GM21717 (cell line): ENCODE measurements around the gene ALDOA.
"Not testable (repeated sequence)": the region's sequence is repeated elsewhere in the genome, so short reads cannot be mapped to it uniquely, and the experiment has no call there.

Source experiments
- ATAC-seq: cut with Tn5 transposase; IDR thresholded peaks from one replicate; pipeline ENCODE4 v1.9.1; 2021; ENCODE audit warnings: mild to moderate bottlenecking, moderate library complexity; ENCODE audit not compliant: unreplicated experiment

Gene ALDOA

GRCh38 chr16:30065102-30065942 is at the start of gene ALDOA:
Gene ALDOA, plus strand, starts transcription at chr16:30065760. Its CDS starts 1,138 bp downstream, at chr16:30066898.
- peak; percentile 63 for ATAC-seq

GRCh38 chr16:30016555-30017276 is 48.8 kb upstream of the ALDOA start:
- ATAC-seq: no peak

DNA sequence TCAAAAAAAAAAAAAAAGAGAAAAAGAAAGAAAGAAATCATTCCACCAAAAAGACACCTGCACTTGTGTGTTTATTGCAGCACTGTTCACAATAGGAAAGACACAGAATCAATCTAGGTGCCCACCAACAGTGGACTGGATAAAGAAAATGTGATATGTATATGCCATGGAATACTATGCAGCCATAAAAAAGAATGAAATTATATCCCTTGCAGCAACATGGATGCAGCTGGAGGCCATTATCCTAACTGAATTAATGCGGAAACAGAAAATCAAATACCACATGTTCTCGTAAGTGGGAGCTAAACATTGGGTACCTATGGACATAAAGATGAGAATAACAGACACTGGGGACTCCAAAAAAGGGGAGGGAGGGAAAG is 48.3 kb upstream of the ALDOA start:
- no peak for ATAC-seq

GRCh38 chr16:30017937-30018336 is 47.6 kb upstream of the ALDOA start:
- not testable (repeated sequence) for ATAC-seq

- ATAC-seq: no peak
These were observed 46.8 kb upstream of the ALDOA start for GRCh38 chr16:30018731-30019158.

DNA sequence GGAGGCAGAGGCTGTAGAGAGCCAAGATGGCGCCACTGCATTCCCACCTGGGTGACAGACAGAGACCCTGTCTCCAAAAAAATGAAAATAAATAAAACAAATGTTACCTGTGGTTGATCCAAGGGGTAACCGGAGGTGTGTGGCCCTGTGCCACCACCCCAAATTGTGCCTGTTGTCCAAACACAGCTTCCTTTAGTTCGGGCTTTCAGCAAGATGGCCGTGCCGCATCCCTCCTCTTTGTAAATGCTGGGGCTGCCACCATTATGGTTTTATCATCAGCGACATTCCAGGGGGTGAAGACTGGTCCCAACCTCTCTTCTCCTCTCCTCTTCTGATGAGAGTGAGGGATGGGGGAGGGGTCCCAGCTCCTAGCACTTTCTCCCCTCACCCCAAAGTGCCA is 42.7 kb upstream of the ALDOA start, which contains the start of gene C16orf92:
C16orf92 (plus strand) TSS at position 312 of the 400 bp plus-strand sequence. CDS start 143 bp downstream, outside the sequence.
- no peak for ATAC-seq

DNA sequence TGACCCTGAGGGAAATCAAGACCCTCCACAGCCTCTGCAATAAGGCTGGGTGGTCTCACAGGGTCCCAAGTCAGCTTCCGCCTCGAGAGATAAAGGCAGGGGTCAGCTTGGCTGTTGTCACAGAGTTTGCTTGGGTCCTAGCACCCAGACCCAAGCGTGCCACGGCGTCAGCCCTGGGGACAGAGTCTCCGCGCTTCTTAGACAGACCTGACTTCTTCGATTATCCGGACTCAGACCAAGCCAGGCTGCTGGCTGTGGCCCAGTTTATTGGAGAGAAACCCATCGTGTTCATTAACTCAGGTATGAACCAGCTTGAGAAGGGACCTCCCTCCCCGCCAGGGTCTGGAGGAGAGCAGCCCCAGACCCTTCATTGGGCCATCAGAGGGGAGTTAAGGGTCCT is 42.0 kb upstream of the ALDOA start:
- no peak for ATAC-seq

- ATAC-seq: no peak
These were observed 41.1 kb upstream of the ALDOA start for GRCh38 chr16:30024451-30024850.

GRCh38 chr16:30025156-30025555 is 40.4 kb upstream of the ALDOA start:
- no peak for ATAC-seq

- no peak for ATAC-seq
These were observed 40.0 kb upstream of the ALDOA start for GRCh38 chr16:30025574-30025973.

DNA sequence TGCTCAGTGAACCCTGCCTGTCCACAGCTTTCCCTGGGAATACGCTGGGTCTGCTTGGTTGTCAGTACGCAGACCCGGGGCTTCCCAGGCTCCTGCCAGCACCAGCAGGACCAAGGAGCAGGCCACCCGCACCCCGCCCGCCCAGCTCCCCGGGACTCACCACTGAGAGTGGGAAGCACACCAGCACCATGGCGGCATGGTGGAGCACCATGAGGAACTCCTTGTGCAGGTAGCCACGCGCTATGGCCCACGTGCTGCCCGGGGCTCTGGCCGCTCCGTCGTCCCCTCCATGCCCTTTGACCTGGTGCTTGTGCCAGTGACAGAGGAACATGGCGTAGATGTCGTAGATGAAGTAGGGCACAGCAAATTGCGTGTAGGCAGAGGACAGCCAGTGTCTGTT is 39.1 kb upstream of the ALDOA start:
- no peak for ATAC-seq

GRCh38 chr16:30027588-30028437 is 37.7 kb upstream of the ALDOA start:
- ATAC-seq: no peak

GRCh38 chr16:30028438-30029076 is 37.0 kb upstream of the ALDOA start:
- no peak for ATAC-seq

- ATAC-seq: no peak
These were observed 35.4 kb upstream of the ALDOA start for GRCh38 chr16:30030011-30030685.

GRCh38 chr16:30030841-30031413 is 34.6 kb upstream of the ALDOA start, which contains the start of gene TLCD3B:
Gene TLCD3B, minus strand, starts transcription at chr16:30031271. Its CDS starts 744 bp downstream, at chr16:30030527.
- ATAC-seq: no peak

- no peak for ATAC-seq
These were observed 34.1 kb upstream of the ALDOA start for GRCh38 chr16:30031477-30031918.

DNA sequence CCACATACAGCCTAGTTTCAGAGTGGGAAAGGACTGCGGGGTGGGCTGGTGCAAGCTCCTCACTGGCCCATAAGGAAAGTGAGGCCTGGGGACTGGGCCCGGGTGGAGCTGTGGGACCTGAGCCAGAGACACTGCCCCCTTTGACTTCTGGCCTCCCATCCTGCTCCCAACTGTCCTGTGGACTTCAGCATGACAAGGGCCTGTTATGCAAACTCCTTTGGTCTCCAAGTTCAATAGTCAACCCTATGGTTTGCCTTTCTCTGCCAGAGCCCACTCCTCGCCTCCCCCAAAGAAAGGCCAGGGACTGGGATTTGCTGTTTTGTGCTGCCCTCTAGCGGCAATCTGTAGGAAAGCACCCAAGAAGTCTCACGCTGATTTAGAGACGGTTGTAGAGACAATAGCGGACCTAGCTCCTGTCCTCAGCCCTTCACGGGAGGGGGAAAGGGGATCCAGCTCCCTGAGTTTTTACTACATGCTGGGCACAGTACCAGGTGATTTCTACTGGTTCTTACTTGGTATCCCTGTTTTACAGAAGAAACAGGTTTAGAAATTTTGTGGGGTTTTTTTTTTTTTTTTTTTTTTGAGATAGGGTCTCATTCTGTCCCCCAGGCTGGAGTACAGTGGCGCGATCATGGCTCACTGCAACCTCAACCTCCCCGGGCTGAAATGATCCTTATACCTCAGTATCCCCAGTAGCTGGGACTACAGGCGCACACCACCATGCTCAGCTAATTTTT is 33.3 kb upstream of the ALDOA start:
- ATAC-seq: no peak

- no peak for ATAC-seq
These were observed 32.3 kb upstream of the ALDOA start for GRCh38 chr16:30033270-30033669.

- ATAC-seq: no peak
These were observed 25.3 kb upstream of the ALDOA start for GRCh38 chr16:30040221-30040620.
